GM21360 (cell line): ENCODE results near the gene C17orf50.

Source experiments
- ATAC-seq: cut with Tn5 transposase; IDR thresholded peaks from one replicate; pipeline ENCODE4 v1.9.1; 2021; ENCODE audit warnings: mild to moderate bottlenecking, moderate library complexity; ENCODE audit not compliant: unreplicated experiment

The C17orf50 gene

DNA sequence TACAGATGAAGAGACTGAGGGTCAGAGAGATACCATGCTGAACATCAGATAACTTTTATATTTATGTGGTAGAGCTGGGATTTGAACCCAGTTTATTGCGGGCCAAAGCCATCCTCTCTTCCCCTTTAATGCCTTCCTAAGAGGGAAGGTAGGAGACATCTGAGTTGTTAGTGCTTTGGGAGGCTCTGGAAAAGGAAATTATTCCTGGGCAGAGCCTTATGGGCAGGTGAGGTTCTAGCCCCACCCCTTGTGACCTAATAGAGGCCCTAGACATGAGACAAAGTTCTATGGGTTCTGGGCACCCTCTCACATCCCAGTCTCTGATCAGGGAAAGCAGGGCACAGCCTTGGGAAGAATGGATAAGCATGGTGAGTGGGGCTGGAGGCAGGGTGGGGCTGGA lies at the start of gene C17orf50:
Gene C17orf50 (plus strand): TSS at position 301 of the 400 bp plus-strand sequence. CDS start 55 bp downstream, at position 356.
- ATAC-seq: no peak

DNA sequence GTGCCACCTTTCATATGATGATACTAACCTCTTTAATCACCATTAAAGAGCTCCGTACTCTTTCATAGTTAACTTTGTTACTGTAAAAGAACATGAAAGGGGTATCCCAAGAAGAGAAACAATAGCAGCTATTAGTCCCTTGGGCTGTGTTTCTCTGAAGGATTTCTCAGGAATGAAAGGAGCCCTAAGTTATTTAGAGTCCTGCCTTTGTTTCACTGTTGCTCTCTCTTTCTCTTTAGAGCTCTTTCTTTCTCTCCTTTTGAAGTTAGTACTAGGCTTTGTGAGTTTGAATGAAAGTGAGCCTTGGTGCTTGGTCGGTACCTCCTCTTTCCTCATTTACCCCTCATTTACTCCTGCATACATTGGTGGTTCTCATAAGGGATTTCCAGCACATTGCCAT lies 49.7 kb upstream of the C17orf50 start:
- no peak for ATAC-seq

DNA sequence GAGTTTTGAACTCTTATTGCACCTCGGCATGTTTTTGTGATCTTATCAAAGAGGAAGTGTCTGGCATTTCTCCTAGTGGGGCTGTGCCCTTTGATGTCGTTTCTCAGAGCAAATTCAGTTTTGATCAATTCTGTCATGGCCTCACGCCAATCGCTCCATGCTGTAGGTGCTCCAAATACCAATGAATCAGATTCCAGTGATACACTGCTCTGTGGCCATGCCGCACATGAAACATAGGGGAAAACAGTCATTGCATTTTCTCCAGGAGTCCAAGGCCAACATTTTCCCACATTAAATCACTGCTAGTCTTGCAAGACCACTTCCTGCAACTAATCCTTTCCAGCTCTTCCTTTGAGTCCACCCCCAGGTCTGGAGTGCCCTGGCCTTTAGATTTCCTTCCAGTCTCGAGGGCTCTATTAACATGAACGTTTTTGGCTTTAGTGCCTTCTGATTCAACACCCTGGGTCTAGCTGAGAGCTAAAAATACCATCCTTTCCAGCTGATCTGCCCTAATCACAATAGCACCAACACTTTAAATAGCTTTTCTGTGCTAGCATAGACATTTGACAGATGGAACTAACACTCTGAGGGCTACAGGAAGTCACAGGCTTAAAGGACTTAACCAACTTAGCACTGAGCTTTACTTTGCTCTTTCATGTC lies 47.5 kb upstream of the C17orf50 start:
- no peak for ATAC-seq

DNA sequence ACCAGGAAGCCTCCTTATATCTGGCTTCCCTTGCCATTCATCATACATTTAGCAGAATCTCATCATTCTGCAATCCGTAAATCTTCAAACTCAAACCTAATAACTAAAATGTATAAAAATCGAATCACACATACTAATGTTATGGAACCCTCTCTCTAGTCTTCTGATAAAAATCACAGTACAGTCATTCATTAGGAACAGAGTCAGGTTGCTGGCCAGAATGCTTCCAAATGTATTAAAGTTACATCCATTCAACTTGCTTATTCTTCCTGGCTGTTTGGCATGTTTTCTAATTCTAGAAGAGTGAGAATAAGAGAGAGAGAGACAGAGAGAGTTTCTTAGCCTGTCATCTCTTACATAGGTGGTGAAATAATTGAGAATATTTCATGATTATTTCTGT lies 45.7 kb upstream of the C17orf50 start:
- no peak for ATAC-seq

DNA sequence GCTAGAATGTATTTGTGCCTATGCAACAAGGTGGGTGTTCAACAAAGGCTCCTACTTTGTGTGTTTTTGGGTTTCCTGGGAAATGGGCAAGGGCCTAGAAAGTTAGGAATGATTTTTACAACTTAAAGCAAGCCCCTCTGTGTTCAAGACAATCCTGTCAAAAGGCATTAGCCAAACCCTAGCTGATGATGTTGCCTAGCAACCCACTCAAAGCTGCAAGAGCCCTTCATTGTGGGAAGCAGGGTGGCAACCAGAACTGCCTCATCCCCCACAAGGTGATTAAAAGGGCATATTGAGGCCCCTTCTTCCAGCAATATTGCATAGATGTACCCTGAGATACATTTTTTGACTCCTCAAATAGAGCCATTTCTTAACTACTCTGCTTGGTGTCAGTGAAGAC lies 45.3 kb upstream of the C17orf50 start:
- no peak for ATAC-seq

DNA sequence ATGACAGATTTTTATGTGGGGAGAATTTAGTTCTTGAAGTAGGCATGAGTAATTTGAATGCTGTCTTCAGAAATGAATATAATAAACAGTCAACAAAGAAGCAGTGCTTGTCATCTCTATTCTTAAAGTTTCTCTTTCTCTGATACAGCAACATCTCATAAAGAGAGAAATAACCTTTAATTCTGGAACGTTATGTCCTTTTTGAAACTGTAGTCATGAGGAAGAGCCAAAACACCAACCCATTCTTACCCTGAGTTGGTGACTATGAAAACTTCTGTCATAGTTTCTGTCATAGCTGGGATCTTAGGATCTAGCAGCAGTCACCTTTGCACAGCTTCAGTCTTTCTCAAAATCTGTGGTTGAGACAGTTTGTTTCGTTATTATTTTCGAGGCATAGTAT lies 44.5 kb upstream of the C17orf50 start:
- ATAC-seq: no peak

DNA sequence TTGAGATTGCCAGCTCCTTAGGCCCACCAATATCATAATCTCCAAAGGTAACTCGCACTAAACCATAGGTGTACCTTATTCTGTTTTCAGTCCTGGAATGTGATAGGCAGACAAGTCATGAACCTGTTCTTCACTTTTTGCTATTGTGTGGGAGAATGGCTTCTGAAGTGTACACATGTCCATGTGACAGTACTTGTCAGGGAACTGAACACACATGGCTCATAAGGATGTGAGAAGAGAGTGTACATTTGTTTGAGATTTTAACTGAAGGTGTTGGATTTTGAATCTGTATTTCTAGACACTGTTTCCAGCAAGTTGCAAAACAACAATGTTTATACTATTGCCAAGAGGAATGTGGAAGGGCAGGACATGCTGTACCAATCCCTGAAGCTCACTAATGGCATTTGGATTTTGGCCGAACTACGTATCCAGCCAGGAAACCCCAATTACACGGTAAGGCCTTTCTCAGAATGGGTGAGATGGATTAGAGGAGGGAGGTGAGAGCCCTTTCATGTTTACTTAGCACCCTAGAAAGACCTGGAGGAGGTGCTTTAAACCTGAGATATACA lies 43.7 kb upstream of the C17orf50 start:
- no peak for ATAC-seq

DNA sequence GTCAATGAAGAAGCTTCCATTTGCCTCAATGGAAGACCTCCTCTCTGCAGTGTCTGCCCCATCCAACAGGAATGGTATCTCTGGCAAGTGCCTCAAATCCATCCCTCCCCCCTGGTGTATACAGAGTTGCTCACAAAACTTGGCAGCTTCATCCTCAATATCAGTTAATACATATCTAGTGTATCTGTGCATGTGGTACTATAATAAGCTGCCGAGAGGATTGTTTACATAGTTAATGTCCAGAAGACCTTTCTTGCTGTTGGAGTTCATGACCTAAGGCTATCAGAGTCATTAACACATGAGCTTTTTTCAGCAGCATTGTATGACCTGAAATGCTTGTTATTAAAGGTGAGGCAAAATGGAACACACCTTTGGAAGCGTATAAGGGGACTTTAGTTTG lies 43.2 kb upstream of the C17orf50 start:
- no peak for ATAC-seq

DNA sequence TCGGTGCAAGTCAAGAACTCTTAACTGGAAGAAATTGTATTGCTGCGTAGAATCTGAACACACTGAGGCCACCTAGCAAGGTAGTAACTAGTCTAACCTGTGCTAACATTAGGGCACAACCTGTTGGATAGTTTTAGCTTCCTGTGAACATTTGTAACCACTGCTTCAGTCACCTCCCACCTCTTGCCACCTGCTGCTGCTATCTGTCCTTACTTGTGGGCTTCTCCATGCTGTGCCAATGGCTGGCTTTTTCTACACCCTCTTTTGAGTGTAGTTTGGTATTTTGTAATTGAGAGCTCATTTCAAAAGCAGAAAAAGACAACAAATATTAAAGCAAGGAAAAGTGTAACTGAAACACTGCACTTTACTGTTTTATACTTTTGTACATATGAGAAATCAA lies 37.0 kb upstream of the C17orf50 start:
- no peak for ATAC-seq

DNA sequence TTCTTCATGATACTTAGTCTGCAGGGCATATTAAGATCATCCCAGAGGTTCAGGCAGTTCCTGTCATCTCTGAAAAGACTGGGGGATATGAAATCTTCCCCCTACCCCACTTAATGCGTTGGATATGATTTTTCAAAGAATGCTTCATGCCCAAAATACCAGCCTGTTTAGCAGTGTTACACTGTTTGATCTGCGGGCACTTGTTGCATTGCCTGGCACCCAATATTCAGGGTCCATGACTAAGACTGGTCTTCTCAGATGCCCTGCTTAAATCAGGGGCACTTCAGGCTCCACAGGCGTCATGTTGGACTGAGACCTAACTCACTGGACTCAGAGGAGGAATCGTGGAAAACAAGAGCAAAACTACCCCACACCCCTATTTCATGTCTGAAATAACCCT lies 35.6 kb upstream of the C17orf50 start:
- no peak for ATAC-seq

DNA sequence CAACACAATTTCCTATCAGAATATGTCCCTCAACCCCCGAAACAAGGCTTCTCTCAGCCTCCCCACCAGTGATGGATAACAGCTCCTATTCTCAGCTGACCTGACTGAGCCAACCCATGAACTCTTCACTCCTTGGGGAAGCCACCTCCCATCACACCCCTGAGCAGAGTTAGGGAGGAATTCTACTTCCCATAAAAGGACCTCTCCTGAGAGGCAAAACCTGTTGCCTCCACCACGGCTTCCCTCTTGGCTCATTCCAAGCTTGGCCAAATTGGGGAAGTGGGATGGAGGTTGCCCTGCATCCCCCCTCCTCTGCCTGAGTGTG lies 34.9 kb upstream of the C17orf50 start:
- no peak for ATAC-seq

DNA sequence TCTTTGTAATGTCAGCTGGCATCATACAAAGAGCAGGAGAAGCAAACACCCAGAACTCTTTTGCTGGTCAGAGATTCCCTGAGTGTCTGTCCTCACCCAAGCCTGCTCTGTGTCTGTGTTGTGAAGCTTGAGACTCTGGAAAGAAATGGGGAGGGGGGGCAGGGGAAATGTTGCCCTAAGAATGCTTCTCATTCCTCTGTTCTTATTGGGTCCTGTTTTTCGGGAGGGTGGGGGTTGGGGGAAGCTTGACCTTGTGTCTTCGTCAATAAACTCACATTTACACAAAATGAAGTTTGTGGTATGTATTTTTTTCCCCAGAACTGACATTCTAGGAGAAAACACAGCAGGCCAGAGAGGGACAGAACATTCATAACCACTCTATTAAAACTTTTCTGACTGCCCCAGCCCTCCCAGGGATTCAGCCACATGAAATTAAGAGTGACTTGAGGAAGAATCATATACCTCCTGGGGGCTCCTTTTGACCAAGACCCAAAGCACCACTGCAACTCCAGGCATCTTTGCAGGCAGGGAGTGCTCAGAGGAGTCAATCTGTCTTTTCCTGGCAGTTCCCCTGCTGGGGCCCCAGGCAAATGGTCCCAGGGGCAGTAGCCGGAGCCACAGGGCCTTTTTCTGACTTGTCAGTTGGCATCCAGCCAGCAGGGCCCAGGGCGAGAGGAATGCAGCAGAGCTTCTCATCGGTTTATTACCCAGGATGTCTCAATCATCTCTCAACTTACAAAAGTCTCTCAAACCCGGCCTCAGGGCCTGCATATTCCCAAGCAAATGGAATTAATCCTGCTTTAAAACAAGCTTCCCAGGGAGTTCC lies 34.3 kb upstream of the C17orf50 start:
- no peak for ATAC-seq

DNA sequence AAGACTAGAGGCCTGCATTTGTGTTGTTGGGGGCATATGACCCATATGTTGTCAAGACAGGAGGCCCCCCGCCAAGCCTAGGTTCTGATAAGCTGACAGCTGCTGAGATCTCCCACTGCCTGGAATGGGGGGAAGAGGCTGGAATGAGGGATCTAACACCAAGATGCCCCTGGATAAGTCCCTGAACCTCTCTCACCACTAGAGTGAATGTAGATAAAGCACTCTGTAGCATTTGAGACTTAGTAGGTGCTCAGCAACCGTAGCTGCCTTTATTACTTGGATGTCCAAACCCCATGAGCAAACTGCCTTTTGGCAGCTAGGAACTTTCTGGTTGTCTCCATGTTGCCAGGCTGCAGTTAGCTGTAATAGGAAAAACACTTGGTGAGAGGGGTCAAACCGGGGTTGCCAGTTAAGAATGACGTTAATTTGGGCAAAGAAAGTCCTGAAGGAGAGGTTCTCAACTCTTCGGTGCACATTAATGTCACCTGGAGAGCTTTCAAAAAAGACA lies 33.7 kb upstream of the C17orf50 start:
- ATAC-seq: no peak

DNA sequence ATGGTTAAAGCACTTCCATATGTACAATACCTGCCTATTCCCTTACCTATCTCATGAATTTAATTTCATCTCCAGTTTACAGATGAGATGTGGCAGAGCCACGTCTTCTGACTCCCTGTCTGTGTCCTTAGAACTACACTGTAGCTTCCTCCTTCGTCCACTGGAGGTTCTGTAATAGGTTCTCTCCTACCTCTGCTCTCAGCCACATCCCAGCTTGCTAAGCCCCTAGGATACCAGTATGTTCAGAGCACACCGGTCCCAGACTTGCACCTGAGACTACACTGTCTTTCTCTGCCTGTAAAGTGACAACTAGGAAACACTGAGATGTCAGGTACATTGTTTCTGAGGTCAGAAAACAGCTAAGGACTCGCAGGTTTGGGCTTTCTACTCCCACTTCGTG lies 33.1 kb upstream of the C17orf50 start:
- ATAC-seq: no peak

DNA sequence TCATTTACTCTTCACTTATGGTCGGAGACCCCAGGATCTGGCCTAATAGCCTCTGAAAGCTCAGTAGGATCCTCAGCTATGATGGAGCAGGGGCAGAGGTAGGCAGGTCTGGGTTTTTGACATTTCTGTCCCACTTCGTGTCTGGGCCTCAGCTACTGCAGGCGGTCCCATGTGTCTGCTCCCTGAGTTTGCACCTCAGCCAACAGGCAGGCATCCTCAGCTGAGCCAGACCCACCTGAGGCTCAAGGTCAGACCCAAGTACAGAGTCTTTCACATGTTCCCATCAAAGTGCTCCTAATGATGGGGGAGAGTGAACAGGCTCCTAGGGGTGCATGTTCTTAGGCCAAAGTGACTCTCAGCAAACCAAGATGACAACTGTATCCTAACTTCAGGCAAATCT lies 32.1 kb upstream of the C17orf50 start:
- no peak for ATAC-seq

DNA sequence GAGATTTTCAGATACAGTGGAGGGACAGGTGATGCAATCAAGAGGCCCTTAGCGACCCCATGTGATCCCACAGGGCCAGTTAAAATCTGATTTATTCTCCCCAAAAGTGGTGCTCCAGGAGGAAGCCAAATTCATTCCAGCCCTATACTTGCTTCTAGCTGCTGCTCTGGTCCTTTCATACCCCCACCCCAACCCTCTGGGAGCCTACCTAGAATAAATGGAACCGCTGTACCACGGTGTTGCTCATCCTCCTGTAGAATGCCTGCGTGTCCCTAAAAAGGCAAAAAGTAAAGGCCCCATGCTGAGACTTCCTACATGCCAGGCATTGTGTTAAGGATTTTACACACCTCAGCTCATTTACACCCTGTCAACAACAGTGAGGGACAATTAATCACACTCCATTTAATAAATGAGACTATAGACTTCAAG lies 31.3 kb upstream of the C17orf50 start:
- no peak for ATAC-seq

DNA sequence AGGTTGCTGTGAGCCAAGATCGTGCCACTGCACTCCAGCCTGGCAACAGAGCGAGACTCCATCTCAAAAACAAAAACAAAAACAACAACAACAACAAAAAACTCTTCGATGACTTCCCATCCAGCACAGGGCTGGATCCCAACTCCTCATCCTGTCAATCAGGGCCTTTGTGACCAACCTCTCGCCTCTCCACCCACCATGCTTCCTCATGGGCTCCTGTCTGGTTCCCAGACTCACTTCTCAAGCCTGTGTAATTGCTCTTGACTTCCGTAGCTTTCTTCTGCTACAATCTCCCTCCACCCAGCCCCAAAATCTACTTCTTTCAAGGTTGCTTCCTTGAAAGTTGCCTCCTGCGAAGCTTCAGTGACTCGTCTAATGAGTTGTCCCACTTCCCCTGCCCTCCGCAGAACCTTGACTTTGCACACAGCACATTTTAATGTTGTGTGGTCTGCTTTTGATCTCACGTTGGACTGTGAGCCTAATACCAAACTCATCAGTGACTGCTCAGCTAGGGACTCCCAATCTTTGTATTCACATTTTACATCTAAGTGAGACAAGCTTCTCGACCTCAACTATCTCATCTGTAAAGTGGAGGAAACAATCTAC lies 30.2 kb upstream of the C17orf50 start:
- no peak for ATAC-seq

DNA sequence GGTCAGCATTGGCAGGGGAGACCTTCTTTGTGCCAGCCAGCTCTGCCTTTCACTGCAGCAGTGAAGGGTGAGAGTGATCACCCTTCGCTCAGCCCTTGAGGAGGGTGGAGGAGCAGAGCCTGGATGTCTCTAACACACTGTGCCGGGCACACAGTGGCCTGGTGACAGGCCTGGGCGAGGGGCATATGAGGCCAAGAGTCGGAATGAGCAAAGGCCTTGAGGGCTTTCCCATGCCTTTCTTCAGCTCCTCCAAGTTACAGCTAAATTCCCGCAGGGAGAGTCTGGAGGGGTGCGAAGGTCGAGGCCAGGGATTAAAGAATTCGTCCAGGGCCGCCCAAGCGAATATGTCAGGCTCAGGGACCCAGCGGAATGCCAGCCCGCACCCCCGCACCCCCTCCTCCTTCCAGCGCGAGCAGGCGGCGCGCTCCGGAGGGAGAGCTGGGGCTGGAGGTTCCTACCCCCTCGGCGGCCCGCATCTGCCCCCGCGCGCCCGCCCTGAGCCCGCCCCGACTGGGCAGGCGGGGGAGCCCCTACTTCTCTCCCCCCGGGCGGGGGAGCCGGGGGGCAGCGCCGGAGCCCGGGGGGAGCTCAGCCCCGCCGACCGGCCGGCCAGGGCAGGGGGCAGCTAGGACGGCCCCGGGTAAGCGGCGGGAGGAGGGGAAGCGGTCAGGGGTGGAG lies 29.3 kb upstream of the C17orf50 start, which contains the start of gene RASL10B:
Gene RASL10B (plus strand): TSS at position 401 of the 678 bp plus-strand sequence. CDS start 3,546 bp downstream, outside the sequence.
- ATAC-seq: no peak

DNA sequence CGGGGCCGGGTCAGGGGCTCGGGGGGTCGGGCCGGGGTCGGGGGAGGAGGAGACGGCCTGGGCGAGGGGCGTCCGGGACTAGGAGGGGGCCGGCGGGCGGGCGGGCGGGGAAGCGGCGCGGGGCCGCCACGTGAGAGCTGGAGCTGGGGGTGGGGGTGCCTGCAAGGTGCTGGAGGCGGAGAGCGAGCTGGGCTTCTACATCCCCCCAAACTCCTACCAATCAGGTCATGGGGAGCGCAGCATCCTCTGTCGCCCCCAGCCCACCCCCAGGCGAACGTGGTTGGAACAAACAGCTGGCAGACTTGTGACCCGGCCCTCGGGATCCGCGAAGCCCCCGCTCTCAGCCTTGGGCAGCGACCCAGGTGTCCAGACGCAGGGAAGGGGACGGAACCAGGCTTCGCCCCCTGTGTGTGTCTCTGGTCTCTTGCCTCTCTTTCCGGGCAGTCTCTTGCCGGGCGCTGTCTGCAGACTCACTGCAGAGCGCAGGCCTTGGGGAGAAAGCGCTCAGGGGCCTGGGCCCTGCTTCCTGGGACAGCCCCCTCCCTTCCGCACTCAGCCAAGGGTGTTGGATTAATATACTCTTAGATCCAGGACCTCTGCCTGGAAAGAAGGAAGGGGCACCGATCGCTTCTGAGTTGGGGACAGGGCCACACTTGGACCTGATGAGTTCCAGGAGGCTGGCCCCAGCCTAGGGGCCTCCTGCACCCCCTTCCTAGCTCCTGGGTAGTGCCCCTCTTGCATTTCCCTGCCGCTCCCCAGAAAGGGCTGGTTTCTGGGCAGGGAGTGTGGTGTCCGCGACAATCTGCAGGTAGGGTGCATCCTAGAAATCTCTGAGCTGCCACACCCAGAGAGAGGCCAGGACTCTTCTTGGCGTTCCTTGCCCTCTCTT lies 28.5 kb upstream of the C17orf50 start:
- ATAC-seq: no peak

DNA sequence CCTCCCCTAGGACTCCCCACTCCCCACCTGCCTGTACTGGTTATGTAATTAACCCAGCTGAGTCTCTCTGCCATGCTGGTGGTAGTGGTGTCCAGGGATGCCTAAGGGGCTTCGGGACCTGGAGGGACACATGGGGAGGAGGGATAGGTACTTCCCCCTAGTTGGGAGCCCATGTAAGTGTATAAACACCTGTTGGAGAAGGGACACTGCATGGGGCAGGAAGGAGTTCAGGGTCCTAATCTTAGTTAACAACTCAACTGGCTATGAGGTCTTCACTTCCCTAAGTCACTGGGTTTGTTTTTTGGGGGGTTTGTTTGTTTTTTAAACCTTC lies 27.9 kb upstream of the C17orf50 start:
- ATAC-seq: no peak
